HEK293 (cell line): Measurements from ENCODE around the gene NSG1.

Experiments
- CTCF ChIA-PET: fragments of 350-600 bp; formaldehyde crosslinking; extraction: SDS; loops from one replicate; lab custom pipeline; 2021; ENCODE audit warnings: antibody characterized with exemption; lab: Yijun Ruan, JAX
- POLR2A ChIA-PET: fragments of 300-600 bp; formaldehyde crosslinking; extraction: SDS; loops from one replicate; lab custom pipeline; 2020; ENCODE audit warnings: antibody characterized with exemption, inconsistent platforms; lab: Yijun Ruan, JAX
- H3K27ac ChIP-seq: fragments of 200-500 bp; sonication (Bioruptor generic); 2 replicates; pipeline ENCODE4 v1.5.1; 2014; ENCODE audit warnings: low read depth, low read length, control low read depth, inconsistent platforms; ENCODE audit errors: extremely low read depth
- H3K36me3 ChIP-seq, 2 experiments: fragments of 200-500 bp in 1 of 2; sonication (Bioruptor generic) in 1 of 2; 1 replicate in 1 of 2; 2 replicates in 1 of 2; pipeline ENCODE4 v1.5.1; 2014 to 2017; ENCODE audit warnings: inconsistent platforms in 2 of 2, low read length in 2 of 2; ENCODE audit not compliant: control insufficient read depth in 2 of 2, insufficient read depth in 1 of 2
- H3K4me1 ChIP-seq: fragments of 200-500 bp; sonication (Bioruptor generic); 2 replicates; pipeline ENCODE4 v1.5.1; 2014; ENCODE audit warnings: mild to moderate bottlenecking, low read length, inconsistent platforms; ENCODE audit not compliant: control insufficient read depth, insufficient read depth
- H3K4me3 ChIP-seq: 2 replicates; pipeline ENCODE4 v1.5.1; 2011; ENCODE audit warnings: low read depth, mild to moderate bottlenecking, control low read depth, low read length, moderate library complexity
- H3K9me3 ChIP-seq: fragments of 200-500 bp; sonication (Bioruptor generic); 2 replicates; pipeline ENCODE4 v1.5.1; 2014; ENCODE audit warnings: low read depth, low read length, inconsistent platforms; ENCODE audit not compliant: control insufficient read depth, insufficient read depth
- EGR2 ChIP-seq: fragments of 450-650 bp; formaldehyde crosslinking; IDR thresholded peaks from 2 replicates; pipeline ENCODE4 v1.5.1; 2016; ENCODE audit warnings: low read depth, missing biosample characterization, missing genetic modification characterization
- FEZF1 ChIP-seq: fragments of 450-650 bp; formaldehyde crosslinking; IDR thresholded peaks from 2 replicates; pipeline ENCODE4 v1.5.1; 2016; ENCODE audit warnings: missing biosample characterization, missing genetic modification characterization
- GLIS2 ChIP-seq: fragments of 450-650 bp; formaldehyde crosslinking; IDR thresholded peaks from 2 replicates; pipeline ENCODE4 v1.5.1; 2016; ENCODE audit warnings: missing biosample characterization, missing genetic modification characterization
- KLF9 ChIP-seq: fragments of 450-650 bp; formaldehyde crosslinking; IDR thresholded peaks from 2 replicates; pipeline ENCODE4 v1.5.1; 2016; ENCODE audit warnings: missing biosample characterization, missing genetic modification characterization, low read depth
- OVOL3 ChIP-seq: fragments of 450-650 bp; formaldehyde crosslinking; IDR thresholded peaks from 2 replicates; pipeline ENCODE4 v1.5.1; 2016; ENCODE audit warnings: missing biosample characterization, missing genetic modification characterization
- ZEB2 ChIP-seq: fragments of 450-650 bp; formaldehyde crosslinking; IDR thresholded peaks from 2 replicates; pipeline ENCODE4 v1.5.1; 2016; ENCODE audit warnings: missing biosample characterization, missing genetic modification characterization
- ZNF132 ChIP-seq: fragments of 450-650 bp; formaldehyde crosslinking; IDR thresholded peaks from 2 replicates; pipeline ENCODE4 v1.5.1; 2017; ENCODE audit warnings: missing biosample characterization, missing genetic modification characterization, borderline replicate concordance
- ZNF175 ChIP-seq: fragments of 450-650 bp; formaldehyde crosslinking; IDR thresholded peaks from 2 replicates; pipeline ENCODE4 v1.5.1; 2016; ENCODE audit warnings: missing biosample characterization, missing genetic modification characterization
- ZNF19 ChIP-seq: fragments of 450-650 bp; formaldehyde crosslinking; IDR thresholded peaks from 2 replicates; pipeline ENCODE4; 2016; ENCODE audit warnings: missing biosample characterization, missing genetic modification characterization, low read depth
- ZNF350 ChIP-seq: fragments of 450-650 bp; formaldehyde crosslinking; IDR thresholded peaks from 2 replicates; pipeline ENCODE4 v1.5.0; 2017; ENCODE audit warnings: missing biosample characterization, mild to moderate bottlenecking, missing genetic modification characterization
- ZNF549 ChIP-seq: fragments of 450-650 bp; IDR thresholded peaks from 2 replicates; pipeline ENCODE4 v1.5.1; 2018; ENCODE audit warnings: missing biosample characterization, missing genetic modification characterization, mild to moderate bottlenecking, inconsistent platforms, moderate library complexity
- ZNF571 ChIP-seq: fragments of 450-650 bp; formaldehyde crosslinking; IDR thresholded peaks from 2 replicates; pipeline ENCODE4 v1.5.0; 2017; ENCODE audit warnings: missing biosample characterization, missing genetic modification characterization
- ZNF677 ChIP-seq: fragments of 450-650 bp; IDR thresholded peaks from 2 replicates; pipeline ENCODE4 v1.5.0; 2018; ENCODE audit warnings: missing biosample characterization, mild to moderate bottlenecking, missing genetic modification characterization, moderate library complexity
- ZNF830 ChIP-seq: fragments of 450-650 bp; IDR thresholded peaks from 2 replicates; pipeline ENCODE4 v1.5.0; 2018; ENCODE audit warnings: missing biosample characterization, missing genetic modification characterization, low read depth, mild to moderate bottlenecking, moderate library complexity
- TF ChIP-seq, protein P1 (sequence below): sonication (generic); formaldehyde crosslinking; IDR thresholded peaks from 2 replicates; pipeline ENCODE4 v1.8.1; 2022; ENCODE audit warnings: mild to moderate bottlenecking, moderate library complexity, missing genetic modification reagents
- TF ChIP-seq, protein P2 (sequence below): fragments of 450-650 bp; formaldehyde crosslinking; IDR thresholded peaks from 2 replicates; pipeline ENCODE4 v1.5.1; 2016; ENCODE audit warnings: missing biosample characterization, missing genetic modification characterization
- TF ChIP-seq, protein P3 (sequence below): fragments of 450-650 bp; formaldehyde crosslinking; IDR thresholded peaks from 2 replicates; pipeline ENCODE4 v1.5.1; 2016; ENCODE audit warnings: missing biosample characterization, missing genetic modification characterization
- TF ChIP-seq, protein P4 (sequence below): fragments of 450-650 bp; formaldehyde crosslinking; IDR thresholded peaks from 2 replicates; pipeline ENCODE4; 2016; ENCODE audit warnings: missing biosample characterization, missing genetic modification characterization

NSG1 gene

DNA sequence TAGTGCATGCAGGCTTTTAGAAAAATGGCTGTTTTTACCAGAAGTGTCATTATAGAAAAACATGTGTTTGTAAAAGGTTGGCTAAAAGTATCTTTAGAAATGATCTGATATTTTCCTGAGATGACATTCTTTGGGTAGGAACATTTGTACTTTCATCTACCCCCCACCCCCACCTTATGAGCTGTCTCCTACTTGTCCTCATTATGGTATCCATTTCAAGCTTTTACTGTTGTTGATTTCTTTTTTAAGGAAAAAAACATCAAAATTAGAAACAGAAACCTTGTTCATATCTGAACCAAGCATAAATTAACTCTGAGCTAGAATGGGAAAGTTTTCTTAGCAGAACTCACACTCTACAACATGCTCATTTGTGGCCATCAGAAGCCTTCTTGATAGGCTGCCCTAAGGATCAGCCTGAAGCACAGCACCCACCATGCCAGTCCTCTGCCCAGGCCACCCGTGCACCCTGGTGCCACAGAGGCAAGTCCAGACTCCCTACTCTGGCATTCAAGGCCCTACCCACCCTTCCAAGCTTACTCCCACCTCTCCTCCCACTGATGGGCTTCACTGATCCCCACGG is 49.4 kb downstream of the NSG1 start:
- CTCF ChIA-PET: interaction anchor here (0.6 kb wide), 1 partner anchor 79 kb away, joined by 3 read pairs; no protein-coding TSS in a partner anchor
- POLR2A ChIA-PET: no interaction called here
- Histone ChIP-seq H3K27ac (no peak overlapping the region), H3K4me3 (no peak overlapping the region), H3K4me1 (peaks cover 5% of the 10 kb centered on the region; the same call in 1 of the 2 replicates), H3K36me3 (peaks cover 0 to 36% of the 10 kb centered on the region in 2 experiments; a peak in 1 of 3 replicates), H3K9me3 (no peaks in the 10 kb centered on the region)
- TF ChIP-seq, protein P1, sequence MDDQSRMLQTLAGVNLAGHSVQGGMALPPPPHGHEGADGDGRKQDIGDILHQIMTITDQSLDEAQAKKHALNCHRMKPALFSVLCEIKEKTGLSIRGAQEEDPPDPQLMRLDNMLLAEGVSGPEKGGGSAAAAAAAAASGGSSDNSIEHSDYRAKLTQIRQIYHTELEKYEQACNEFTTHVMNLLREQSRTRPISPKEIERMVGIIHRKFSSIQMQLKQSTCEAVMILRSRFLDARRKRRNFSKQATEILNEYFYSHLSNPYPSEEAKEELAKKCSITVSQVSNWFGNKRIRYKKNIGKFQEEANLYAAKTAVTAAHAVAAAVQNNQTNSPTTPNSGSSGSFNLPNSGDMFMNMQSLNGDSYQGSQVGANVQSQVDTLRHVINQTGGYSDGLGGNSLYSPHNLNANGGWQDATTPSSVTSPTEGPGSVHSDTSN (CRISPR knock-in tag): no peak
- no peak for TF ChIP-seq ZNF175
- no peak for TF ChIP-seq FEZF1
- TF ChIP-seq ZEB2 (tag by site-specific recombination): no peak
- TF ChIP-seq EGR2: 0 out of 2 replicates have a peak, but pooled peaks have one; percentile 9
- no peak for TF ChIP-seq KLF9
- TF ChIP-seq, protein P2, sequence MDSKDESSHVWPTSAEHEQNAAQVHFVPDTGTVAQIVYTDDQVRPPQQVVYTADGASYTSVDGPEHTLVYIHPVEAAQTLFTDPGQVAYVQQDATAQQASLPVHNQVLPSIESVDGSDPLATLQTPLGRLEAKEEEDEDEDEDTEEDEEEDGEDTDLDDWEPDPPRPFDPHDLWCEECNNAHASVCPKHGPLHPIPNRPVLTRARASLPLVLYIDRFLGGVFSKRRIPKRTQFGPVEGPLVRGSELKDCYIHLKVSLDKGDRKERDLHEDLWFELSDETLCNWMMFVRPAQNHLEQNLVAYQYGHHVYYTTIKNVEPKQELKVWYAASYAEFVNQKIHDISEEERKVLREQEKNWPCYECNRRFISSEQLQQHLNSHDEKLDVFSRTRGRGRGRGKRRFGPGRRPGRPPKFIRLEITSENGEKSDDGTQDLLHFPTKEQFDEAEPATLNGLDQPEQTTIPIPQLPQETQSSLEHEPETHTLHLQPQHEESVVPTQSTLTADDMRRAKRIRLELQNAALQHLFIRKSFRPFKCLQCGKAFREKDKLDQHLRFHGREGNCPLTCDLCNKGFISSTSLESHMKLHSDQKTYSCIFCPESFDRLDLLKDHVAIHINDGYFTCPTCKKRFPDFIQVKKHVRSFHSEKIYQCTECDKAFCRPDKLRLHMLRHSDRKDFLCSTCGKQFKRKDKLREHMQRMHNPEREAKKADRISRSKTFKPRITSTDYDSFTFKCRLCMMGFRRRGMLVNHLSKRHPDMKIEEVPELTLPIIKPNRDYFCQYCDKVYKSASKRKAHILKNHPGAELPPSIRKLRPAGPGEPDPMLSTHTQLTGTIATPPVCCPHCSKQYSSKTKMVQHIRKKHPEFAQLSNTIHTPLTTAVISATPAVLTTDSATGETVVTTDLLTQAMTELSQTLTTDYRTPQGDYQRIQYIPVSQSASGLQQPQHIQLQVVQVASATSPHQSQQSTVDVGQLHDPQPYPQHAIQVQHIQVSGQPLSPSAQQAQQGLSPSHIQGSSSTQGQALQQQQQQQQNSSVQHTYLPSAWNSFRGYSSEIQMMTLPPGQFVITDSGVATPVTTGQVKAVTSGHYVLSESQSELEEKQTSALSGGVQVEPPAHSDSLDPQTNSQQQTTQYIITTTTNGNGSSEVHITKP (tag by site-specific recombination): no peak
- no peak for TF ChIP-seq ZNF19 (tag by site-specific recombination)
- no peak for TF ChIP-seq ZNF132 (tag by site-specific recombination)

DNA sequence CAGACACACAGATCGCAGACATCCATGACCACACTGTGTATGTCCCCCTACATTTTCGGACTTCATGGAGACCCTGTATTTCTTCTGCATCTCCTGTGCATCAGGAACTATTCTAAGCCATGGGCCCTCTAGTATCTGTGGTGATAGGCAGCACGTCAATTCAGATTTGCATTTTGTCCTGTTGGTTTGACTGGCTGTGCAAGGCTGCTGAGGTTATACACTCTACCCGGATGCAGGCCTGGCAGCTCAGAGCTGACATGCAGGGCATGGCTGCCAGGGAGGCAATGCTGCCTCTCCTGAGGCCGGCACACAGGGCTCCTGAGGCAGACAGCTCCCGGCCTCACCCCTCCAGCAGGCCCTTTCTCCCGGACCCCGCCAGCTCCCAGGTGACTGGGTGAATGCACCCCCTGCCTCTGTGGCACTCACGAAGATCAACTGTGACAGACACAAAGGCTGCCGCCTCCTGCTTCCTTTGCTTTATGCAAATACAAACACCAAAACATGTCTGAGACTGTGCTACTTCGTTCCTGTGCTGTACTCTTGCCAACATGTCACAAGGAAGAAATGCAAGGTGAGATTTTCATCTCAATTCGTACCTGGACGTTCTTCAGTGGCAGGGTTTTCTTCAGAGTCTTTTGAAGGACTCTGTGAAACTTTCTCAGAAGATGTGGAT is 51.0 kb downstream of the NSG1 start:
- Histone ChIP-seq H3K36me3 (peaks cover 0 to 26% of the 10 kb centered on the region in 2 experiments; a peak in 1 of 3 replicates), H3K4me1 (peaks cover 5% of the 10 kb centered on the region; the same call in 1 of the 2 replicates), H3K27ac (no peak overlapping the region), H3K9me3 (no peaks in the 10 kb centered on the region), H3K4me3 (no peak overlapping the region)
- ChIA-PET POLR2A (no interaction called here), CTCF (no interaction called here)
- TF ChIP-seq ZNF830 (tag by site-specific recombination): no peak
- no peak for TF ChIP-seq ZNF677 (tag by site-specific recombination)
- TF ChIP-seq ZNF571: no peak
- no peak for TF ChIP-seq GLIS2
- no peak for TF ChIP-seq ZNF350 (tag by site-specific recombination)
- no peak for TF ChIP-seq OVOL3 (tag by site-specific recombination)
- TF ChIP-seq, protein P3, sequence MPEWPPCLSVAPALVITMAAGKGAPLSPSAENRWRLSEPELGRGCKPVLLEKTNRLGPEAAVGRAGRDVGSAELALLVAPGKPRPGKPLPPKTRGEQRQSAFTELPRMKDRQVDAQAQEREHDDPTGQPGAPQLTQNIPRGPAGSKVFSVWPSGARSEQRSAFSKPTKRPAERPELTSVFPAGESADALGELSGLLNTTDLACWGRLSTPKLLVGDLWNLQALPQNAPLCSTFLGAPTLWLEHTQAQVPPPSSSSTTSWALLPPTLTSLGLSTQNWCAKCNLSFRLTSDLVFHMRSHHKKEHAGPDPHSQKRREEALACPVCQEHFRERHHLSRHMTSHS: no peak
- no peak for TF ChIP-seq ZNF549
- TF ChIP-seq, protein P4, sequence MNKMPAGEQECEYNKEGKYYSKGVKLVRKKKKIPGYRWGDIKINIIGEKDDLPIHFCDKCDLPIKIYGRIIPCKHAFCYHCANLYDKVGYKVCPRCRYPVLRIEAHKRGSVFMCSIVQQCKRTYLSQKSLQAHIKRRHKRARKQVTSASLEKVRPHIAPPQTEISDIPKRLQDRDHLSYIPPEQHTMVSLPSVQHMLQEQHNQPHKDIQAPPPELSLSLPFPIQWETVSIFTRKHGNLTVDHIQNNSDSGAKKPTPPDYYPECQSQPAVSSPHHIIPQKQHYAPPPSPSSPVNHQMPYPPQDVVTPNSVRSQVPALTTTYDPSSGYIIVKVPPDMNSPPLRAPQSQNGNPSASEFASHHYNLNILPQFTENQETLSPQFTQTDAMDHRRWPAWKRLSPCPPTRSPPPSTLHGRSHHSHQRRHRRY (tag by site-specific recombination): no peak
